Right atrium auricular region (tissue), 2 donors: ENCODE data around the gene CPLANE2. TPM values are rescaled to one million over a fixed set of nuclear protein-coding genes. Genes with fewer than 3 reads are reported as not detected.
"Not testable (repeated sequence)": the region's sequence is repeated elsewhere in the genome, so short reads cannot be mapped to it uniquely, and the experiment has no call there.

Source experiments
- DNase-seq: peaks from one replicate; pipeline ENCODE4 v3.0.0-alpha.2; 2019; ENCODE audit warnings: low spot score
- H3K27ac ChIP-seq, 2 donors: fragments of 200-600 bp; sonication (generic); 1 replicate in 1 of 2; 2 replicates in 1 of 2; pipeline ENCODE4 v1.5.1; 2016 to 2019
- H3K27me3 ChIP-seq, 2 donors: fragments of 200-600 bp; sonication (generic); one replicate each; pipeline versions ENCODE4 v1.5.1 to v1.6.0; 2017 to 2019
- H3K36me3 ChIP-seq: fragments of 200-600 bp; sonication (generic); one replicate; pipeline ENCODE4 v1.5.1; 2016
- H3K4me1 ChIP-seq, 2 donors: fragments of 200-600 bp; sonication (generic); one replicate each; pipeline versions ENCODE4 v1.5.1 to v1.6.0; 2017 to 2019
- H3K4me3 ChIP-seq, 2 donors: fragments of 200-600 bp; sonication (generic); 1 replicate in 1 of 2; 2 replicates in 1 of 2; pipeline ENCODE4 v1.5.1; 2017 to 2019; ENCODE audit warnings: mild to moderate bottlenecking in 1 of 2, moderate library complexity in 1 of 2
- H3K9me3 ChIP-seq, 2 donors: fragments of 200-600 bp; sonication (generic); one replicate each; pipeline ENCODE4 v1.5.1; 2019
- total RNA-seq, 2 donors: library from RNA; depleted of rRNA; stranded (reverse); fragments of >200 nt; gene quantifications; one replicate each; pipeline ENCODE4 v1.1.0, GENCODE V29; 2016
- TF ChIP-seq, protein P1 (sequence below), 2 donors: fragments of 200-600 bp; sonication (generic); IDR thresholded peaks; one replicate each; pipeline ENCODE4 v1.5.1; 2019; ENCODE audit warnings: antibody characterized with exemption in 2 of 2

CPLANE2 gene
- total RNA-seq, 2 donors from 2014 or later = 4.4 to 5.0 TPM

DNA sequence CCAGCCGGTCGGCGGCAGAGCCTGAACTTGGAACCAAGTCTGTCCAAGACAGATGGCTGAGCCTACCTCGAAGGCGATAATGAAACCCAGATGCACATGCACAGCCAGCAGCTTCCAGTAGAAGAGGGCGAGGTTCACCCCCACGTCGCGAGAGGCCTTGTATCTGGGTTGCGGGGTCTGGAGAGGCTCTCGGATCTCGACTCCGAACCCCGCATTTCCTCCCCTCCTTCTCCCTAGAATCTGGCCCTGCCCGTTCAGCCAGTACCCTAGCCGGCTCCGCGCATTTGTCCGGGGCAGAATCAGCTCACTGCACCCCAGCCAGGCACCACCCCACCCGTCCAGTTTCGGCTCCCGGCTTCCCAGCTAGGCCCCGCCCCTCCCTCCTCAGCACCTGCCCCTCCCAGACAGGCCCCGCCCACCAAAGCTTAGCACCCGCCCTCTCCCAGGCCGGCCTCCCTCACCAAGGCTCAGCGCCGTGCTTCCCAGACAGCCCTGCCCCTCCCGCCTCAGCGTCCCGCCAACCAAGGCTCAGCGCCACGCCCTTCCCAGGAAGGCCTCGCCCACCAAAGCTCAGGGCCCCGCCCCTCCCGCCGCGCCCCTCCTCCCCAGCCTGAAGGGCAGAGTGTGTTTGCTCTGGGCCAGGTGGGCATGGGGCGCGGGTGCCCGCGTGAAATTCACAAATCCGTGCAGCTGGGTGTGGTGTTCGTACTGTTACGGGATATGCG, 19.8 kb downstream of the CPLANE2 start:
- Histone ChIP-seq H3K36me3 (no peaks in the 10 kb centered on the region), H3K9me3 (no peaks in the 10 kb centered on the region), H3K27me3 (no peaks in the 10 kb centered on the region), H3K27ac (peak overlapping the region; percentile 52 to 68), H3K4me1 (peaks cover 0 to 22% of the 10 kb centered on the region in 2 donors), H3K4me3 (peak overlapping the region; percentile 32 to 58)
- peak; percentile 98 for DNase-seq
- TF ChIP-seq, protein P1, sequence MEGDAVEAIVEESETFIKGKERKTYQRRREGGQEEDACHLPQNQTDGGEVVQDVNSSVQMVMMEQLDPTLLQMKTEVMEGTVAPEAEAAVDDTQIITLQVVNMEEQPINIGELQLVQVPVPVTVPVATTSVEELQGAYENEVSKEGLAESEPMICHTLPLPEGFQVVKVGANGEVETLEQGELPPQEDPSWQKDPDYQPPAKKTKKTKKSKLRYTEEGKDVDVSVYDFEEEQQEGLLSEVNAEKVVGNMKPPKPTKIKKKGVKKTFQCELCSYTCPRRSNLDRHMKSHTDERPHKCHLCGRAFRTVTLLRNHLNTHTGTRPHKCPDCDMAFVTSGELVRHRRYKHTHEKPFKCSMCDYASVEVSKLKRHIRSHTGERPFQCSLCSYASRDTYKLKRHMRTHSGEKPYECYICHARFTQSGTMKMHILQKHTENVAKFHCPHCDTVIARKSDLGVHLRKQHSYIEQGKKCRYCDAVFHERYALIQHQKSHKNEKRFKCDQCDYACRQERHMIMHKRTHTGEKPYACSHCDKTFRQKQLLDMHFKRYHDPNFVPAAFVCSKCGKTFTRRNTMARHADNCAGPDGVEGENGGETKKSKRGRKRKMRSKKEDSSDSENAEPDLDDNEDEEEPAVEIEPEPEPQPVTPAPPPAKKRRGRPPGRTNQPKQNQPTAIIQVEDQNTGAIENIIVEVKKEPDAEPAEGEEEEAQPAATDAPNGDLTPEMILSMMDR (IDR thresholded peaks at IDR 0.05) = no peak

DNA sequence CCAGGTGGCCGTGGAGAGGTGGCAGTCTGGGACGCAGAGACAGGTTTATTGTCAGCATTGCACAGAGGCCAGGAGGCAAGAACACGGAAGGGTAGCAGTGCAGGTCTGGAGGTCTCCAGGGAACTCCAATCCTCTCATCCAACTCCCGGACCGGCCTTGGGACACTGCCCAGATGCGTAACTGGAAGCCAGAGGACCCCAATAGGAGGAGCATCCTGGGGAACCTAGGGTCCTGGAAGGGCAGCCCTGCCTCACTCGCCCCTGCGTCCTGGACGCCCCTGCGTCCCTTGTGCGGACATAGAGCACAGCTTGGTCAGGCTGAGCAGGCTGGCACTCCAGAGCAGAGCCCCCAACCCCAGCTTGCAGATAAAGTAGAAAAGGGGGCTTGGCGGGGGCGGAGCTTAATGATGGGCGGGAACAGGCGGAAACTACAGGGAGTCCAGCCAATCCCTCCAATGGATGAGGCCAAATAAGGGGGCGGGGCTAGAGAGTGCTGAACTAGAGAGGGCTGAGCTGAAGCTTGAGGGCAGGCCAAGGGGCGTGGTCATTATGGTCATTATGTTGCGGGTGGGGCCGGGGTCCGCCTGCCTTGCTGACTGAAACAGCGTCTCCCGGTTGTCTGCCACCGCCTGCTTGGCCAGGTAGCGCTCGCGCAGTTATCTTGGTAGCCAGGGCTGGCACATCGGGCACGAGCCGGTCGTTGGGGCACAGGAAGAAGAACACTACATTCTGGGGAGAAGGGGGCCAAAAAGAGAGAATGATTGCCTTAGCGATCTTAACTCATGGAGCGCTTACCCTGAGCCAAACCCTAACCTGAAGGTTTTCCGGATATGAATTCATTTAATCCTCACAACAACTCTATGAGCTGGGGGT, 20.9 kb downstream of the CPLANE2 start:
- Histone ChIP-seq H3K27me3 (no peaks in the 10 kb centered on the region), H3K4me3 (peak overlapping the region; percentile 41 to 58), H3K36me3 (no peaks in the 10 kb centered on the region), H3K9me3 (no peaks in the 10 kb centered on the region), H3K4me1 (peaks cover 0 to 22% of the 10 kb centered on the region in 2 donors), H3K27ac (peak overlapping the region in 1 of 2 donors; percentile 63)
- DNase-seq = peak; percentile 86
- TF ChIP-seq, protein P1 (IDR thresholded peaks at IDR 0.05) = no peak

DNA sequence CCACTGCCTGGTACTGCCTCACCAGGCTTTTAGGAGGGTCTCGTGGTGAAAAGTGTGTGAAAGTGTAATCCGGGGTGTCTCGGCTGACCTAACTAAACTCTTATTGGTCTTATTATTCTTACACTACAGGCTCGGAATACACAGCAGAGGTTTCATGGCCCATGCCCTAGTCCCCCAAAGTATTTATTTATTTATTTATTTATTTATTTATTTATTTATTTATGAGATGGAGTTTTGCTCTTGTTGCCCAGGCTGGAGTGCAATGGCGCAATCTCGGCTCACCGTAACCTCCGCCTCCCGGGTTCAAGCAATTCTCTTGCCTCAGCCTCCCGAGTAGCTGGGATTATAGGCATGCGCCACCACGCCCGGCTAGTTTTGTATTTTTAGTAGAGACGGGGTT, 21.7 kb downstream of the CPLANE2 start:
- H3K9me3 ChIP-seq, DNase-seq, H3K27ac ChIP-seq, H3K4me3 ChIP-seq, H3K27me3 ChIP-seq, H3K36me3 ChIP-seq: not testable (repeated sequence)
- H3K4me1 ChIP-seq = peaks cover 0 to 22% of the 10 kb centered on the region in 2 donors

DNA sequence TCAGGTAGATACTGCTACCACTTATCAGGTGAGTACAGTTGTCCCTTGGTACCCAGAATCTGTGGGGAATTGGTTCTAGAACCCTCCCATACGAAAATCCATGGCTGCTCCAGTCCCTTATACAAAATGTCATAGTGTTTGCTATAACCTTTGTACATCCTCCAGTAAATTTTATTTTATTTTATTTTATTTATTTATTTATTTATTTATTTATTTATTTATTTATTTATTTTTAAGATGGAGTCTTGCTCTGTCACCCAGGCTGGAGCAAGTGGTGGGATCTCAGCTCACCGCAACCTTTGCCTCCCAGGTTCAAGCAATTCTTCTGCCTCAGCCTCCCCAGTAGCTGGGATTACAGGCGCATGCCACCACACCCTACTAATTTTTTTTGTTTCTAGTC, 23.4 kb downstream of the CPLANE2 start:
- not testable (repeated sequence) for H3K9me3 ChIP-seq, H3K36me3 ChIP-seq, DNase-seq, H3K4me3 ChIP-seq, H3K27ac ChIP-seq, H3K27me3 ChIP-seq
- H3K4me1 ChIP-seq = peaks cover 0 to 22% of the 10 kb centered on the region in 2 donors

DNA sequence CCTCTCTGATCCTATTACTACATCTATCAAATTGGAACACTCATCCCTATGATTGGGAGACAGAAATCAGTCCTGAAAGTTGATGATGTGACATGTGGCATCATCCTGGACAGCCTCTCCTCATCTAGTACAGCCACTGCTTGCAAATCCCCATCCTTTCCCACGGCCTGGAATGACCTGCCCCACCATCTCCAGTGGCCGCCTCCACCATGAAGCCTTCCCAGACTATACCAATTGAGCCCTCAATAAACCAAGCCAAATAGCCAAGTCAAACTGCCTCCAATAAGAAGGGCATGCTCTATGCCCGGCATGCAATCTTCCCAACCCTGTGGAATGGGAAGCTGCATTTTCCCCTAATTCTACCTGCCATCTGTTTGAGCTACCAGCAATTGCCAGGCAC, 24.0 kb downstream of the CPLANE2 start:
- TF ChIP-seq, protein P1 (IDR thresholded peaks at IDR 0.05) = no peak
- H3K4me1 ChIP-seq = peaks cover 0 to 21% of the 10 kb centered on the region in 2 donors
- H3K4me3 ChIP-seq = no peak overlapping the region
- H3K36me3 ChIP-seq = no peaks in the 10 kb centered on the region
- DNase-seq = no peak
- no peak overlapping the region for H3K27ac ChIP-seq
- H3K27me3 ChIP-seq = no peaks in the 10 kb centered on the region
- H3K9me3 ChIP-seq = no peaks in the 10 kb centered on the region

DNA sequence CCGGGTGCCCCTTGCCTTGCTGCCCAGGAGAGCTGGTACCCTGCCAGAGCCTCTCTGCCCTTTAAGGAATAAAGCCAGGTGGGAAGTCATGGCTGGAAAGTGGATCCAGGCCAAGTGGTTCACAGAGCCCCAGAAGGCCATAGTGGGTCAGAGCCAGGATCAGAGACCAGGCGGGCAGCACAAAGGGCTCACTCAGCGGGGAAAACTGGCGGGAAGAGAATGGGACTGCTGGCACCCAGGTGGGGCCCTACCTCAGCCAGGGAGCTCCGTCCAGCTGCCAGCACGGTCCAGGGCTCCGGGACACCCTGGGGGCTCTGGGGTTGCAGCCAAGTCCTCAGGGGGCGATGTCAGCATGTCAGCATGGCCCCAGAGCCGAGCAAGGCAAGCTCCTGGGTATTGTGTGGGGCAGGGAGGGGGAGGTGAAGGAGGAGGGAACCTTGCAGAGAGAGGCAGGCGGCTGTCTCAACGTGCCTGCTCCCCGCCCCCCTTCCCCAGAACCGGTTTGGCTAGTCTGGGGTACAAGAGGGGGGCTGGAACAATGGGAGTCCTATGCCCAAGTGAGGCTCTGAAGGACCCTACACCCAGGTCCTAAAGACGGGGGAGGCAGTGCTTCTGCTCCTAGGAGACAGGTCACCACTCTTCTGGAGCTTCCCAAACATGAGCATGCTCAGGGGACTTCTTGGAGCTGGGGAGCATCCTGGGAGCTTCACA, 24.6 kb downstream of the CPLANE2 start, which contains the start of gene ARHGEF19:
ARHGEF19 (minus strand) TSS at position 402 of the 711 bp plus-strand sequence. CDS start 3,598 bp downstream, outside the sequence.
- H3K4me1 ChIP-seq = peaks cover 0 to 22% of the 10 kb centered on the region in 2 donors
- TF ChIP-seq, protein P1 (IDR thresholded peaks at IDR 0.05) = no peak
- DNase-seq = no peak

More for the DNA sequence above, 24.6 kb downstream of the CPLANE2 start, which contains the start of gene ARHGEF19:
- no peaks in the 10 kb centered on the region for H3K36me3 ChIP-seq
- H3K4me3 ChIP-seq = no peak within 1 kb of the TSS
- no peaks in the 10 kb centered on the region for H3K9me3 ChIP-seq
- no peak within 1 kb of the TSS for H3K27ac ChIP-seq
- no peaks in the 10 kb centered on the region for H3K27me3 ChIP-seq
